ENCODE data around the gene NRXN3.

- TF ChIP-seq CTCF (IDR thresholded peaks at IDR 0.05 in 2 of 3, conservative IDR thresholded peaks at IDR 0.05 in 1 of 3; ENCODE audit: borderline replicate concordance in 1 of 3, insufficient read depth in 1 of 3, low read depth in 2 of 3, low read length in 2 of 3) (no peak), POLR2A (IDR thresholded peaks at IDR 0.05; ENCODE audit: borderline replicate concordance, extremely low read depth, insufficient read depth, insufficient read length) (no peak), EZH2 (IDR thresholded peaks at IDR 0.05) (no peak), POLR2AphosphoS5 (IDR thresholded peaks at IDR 0.05; ENCODE audit: low read depth, low read length) (no peak), FOSL1 (IDR thresholded peaks at IDR 0.05; ENCODE audit: low read depth) (no peak), ZBTB33 (IDR thresholded peaks at IDR 0.05; ENCODE audit: extremely low read depth, insufficient replicate concordance, low read length) (no peak), CEBPB (IDR thresholded peaks at IDR 0.05; ENCODE audit: low read depth) (no peak)
Measured at GRCh38 chr14:78982551-78982950, 812.4 kb downstream of the NRXN3 start.

All from HCT116 (cell line).